HG02588 (cell line): ENCODE results near the gene RUNX1.

Experiments used
- ATAC-seq: cut with Tn5 transposase; IDR thresholded peaks from one replicate; pipeline ENCODE4 v1.9.1; 2021; ENCODE audit warnings: mild to moderate bottlenecking, moderate library complexity; ENCODE audit not compliant: unreplicated experiment

RUNX1 gene

DNA sequence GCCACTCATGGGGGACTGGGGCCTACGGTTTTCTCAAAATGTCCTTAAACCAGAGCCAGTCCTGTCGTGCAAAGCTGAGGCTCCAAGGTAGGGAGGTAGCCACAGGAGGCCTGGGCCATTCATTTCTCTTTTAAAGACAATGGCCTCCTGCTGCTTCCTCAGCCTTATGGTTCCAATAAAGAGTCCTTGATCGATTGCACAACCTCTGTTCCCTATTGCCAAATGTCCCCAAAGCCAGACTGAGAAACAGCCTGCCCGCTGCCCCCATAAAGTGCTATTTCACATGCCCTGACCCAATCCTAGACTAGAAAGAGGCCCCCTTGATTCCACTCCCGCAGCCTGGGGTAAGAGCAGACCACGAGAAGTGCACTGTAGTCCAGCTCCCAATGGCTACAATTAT lies 213.6 kb downstream of the RUNX1 start:
- ATAC-seq: no peak

DNA sequence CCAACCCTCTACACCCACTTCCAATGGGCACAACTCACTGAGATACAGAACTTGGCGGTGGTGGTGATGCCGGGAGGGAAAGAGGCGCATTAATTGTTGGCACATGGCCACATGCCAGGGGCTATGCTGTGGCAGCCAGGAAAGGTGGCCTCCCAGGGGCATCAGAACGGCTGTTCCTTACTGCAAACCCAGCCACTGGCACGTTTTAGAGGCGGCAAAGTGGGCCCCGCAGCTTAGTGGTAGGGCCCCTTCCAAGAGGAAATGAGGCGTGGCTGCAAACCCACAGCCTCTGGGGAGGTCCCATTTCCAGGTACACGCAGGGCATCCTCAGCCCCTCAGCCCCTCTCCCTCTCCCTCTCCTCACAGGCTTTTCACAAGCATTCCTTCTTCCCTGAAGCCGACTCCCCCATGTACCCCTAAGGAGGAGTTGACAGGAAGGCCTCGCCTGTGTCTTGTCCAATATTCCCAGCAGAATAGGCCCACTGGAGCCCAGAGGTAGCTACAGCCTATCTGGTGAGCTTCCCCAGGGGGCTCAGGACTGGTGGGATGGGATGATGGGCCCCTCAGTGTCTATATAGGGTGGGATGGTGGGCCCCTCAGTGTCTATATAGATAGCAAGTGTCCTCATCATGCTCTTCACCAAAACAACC lies 214.1 kb downstream of the RUNX1 start:
- no peak for ATAC-seq

DNA sequence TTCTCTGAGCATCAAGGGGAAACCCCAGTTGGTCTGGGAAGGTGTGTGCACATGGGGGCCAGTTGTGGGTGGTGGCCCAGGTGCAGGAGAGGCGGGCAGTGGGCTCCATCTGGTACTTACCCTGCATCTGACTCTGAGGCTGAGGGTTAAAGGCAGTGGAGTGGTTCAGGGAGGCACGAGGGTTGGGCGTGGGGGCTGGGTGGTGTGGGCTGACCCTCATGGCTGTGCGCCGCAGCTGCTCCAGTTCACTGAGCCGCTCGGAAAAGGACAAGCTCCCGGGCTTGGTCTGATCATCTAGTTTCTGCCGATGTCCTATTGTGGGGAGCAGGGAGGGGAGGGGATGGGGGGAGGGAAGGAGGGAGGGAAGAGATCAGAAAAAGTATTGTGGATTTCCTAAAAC lies 214.8 kb downstream of the RUNX1 start:
- ATAC-seq: no peak

DNA sequence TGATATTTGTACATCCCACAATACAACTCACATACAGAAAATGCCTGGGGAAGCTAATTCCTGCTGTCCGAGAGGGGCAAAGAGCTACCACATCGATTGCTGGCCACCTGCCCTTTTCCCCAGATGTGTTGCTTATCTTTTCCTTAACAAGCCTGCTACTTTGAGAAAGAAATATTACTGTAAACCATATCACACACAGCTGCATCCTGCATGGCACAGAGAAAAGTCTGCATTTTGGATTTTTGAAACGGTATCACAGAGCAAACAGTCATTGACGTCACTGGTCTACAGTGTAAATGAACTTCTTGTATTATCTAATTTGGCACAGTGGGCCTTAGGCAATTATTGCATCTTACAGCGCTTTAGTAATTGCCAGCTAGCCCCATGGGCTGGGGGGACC lies 215.6 kb downstream of the RUNX1 start:
- ATAC-seq: no peak

DNA sequence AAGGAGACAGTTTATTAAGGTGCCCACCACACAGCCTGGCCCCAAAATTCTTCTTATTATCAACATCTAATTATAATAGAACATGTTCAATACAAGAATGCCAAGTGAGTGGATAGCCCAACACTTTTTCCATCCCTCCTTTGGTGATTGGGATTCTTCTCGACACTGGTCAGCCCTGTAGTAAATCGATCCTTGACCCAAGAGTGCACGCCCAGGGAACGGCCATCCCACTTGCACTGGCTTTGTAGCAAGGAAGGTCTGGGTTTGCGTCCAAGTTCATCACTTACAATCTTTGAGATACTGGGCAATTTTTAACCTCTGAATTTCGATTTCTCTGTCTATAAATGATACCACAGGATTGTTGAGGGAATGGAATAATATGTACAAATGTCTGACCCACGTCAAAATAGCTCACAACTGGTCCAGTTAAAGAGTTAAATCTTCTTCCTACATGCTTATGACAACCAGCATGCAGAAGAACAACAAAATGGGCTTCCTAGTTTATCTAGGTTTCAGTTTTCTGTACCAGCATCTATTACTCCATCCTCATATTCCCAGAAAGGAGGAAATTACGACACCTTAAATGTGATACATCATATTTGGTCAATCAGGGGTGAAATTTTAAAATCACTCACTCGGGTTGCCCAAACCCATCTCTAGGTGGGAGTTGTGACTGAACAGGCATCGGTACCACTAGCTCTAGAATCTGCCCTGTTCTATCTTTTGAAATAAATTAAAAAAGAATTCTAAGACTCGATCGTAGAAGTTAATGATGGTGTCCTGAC lies 218.5 kb downstream of the RUNX1 start:
- no peak for ATAC-seq

DNA sequence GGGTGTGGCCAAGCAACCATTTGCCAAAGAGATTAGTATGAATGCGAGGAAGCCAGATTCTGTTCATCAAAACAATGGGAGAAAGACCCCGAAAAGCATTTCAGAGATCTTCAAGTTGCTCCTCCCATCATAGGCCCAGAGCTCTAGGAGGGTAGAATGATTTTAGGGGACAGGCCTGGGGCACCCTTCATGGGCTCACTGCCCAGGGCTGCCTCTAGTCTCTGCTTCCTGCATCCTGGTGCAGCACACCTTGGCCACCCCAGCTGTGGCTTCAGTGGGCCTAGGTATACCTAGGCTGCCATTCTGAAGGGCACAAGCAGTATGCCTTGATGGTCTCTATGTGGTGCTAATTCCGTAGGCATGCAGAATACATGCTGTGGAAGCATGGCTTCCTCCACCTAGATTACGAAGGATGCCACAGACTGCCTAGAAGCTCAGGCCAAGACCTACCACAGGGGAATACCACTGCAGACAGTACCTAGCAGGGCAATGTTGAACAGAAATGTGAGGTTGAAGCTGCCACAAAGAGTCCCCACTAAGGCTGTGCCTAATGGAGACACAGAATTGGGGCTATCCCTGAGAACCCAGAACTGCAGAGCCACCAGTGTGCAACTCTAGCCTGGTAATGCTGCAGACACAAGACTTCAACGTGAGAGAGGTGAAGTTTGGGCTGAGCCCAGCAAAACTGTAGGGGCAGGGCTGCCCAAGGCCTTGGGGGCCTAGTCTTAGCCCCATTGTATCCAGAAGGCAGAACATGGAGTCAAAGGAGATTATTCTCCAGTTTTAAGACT lies 221.5 kb downstream of the RUNX1 start:
- ATAC-seq: no peak

DNA sequence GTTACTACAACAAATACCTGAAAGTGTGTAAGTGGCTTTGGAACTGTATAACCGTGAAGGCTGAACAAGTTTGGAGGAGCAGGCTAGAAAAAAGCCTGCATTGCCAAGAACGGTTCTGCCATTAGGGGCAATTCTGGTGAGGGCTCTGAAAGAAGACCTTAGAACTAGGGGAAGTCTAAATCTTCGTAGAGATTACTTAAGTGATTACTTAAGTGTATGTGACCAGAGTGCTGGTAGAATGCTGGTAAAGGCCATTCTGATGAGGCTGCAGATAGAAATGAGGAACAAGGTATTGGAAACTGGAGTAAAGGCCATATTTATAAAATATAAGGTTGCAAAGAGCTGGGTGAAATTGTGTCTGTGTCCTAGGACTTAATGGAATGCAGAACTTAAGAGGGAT lies 222.3 kb downstream of the RUNX1 start:
- ATAC-seq: no peak

DNA sequence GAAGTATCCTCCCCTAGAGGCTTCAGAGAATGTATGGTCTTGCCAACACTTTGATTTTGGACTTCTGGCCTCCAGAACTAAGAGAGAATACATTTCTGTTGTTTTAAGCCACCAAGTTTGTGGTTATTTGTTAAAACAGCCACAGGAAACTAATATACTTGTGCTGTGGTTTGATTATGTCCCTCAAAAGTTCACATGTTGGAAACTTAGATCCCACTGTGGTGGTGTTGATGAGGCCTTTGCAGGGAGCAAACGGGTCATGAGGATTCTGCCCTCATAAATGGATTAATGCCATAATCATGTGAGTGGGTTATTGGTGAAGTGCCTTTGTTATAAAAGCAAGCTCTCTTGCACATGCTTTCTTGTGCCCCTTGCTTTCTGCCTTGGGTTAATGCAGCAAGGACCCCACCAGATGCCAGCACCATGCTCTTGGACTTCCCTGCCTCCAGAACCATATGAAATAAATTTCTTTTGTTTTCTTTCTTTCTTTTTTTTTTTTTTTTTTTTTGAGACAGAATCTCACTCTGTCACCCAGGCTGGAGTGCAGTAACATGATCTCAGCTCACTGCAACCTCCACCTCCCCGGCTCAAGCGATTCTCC lies 223.1 kb downstream of the RUNX1 start:
- ATAC-seq: no peak

DNA sequence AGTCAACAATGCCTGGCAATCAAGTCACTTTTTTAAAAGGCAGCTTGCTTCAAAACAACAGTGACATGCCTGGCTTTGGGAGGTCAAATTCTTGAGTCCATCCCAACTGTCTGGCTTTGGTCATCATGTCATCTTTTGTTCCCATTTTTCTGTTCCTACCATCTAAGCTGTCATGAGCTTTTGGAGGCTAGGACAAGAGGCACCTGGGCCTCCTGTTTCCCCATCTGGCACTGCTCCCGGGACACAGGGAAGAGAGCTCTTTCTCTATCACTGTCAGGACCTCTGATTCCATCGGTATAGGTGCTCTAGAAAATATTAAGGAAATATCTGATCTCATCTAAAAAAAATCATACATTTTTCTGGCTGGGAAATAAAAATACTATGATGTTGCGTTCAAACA lies 224.0 kb downstream of the RUNX1 start:
- no peak for ATAC-seq

DNA sequence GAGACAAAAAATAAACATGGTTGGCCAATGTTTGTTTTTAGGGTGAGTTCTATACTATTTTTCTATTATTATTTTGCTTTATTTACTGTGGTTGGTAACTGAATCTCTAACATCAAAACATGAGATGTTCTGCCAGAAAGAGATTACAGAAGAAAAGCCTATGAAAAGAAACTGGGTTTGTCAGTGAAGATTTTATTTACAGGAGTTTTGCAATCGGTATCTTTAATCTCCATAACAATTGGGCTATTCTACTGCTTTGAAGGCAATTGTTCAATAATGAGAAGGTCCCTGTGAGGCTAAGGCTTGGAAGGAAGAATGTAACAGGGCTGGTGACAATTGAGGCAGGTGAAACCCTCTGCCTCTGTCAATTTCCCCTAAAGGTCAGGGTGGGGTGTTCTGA lies 224.8 kb downstream of the RUNX1 start:
- ATAC-seq: no peak

DNA sequence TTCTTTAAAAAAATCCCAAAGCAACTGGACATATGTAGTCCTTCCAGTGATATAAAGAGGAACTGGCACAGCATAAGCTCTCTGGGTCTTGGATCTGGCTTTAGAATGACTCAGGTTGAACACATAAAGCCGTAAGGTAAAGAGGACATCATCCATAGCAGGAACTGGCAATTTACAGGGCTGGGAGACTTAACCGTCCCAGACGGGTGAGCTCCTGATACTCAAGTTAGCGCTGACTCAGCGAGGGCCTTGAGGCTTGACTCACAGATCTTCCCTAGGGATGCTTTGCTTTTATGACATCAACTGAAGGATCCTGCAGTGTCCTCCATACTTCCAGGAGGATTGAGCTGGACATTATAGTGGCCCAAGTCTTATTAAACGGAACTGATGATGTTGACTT lies 226.2 kb downstream of the RUNX1 start:
- ATAC-seq: no peak

DNA sequence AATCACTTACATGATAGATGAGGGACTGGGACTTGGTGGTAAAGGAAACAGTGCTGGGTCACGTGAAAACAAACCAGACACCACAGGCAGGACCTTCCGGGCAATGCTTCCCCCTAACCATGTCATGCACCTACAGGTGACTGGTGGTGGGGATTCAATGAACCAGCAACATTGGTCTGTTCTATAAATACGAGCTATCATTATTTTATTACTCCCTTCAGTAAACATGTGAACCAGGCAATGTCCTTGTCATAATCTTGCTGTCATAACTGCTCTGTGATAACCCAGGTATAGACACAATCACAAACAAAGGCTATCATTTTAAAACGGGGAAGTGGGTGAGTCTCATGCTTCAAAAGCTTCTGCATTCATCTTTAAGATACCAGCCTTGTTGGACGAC lies 226.9 kb downstream of the RUNX1 start:
- ATAC-seq: no peak

DNA sequence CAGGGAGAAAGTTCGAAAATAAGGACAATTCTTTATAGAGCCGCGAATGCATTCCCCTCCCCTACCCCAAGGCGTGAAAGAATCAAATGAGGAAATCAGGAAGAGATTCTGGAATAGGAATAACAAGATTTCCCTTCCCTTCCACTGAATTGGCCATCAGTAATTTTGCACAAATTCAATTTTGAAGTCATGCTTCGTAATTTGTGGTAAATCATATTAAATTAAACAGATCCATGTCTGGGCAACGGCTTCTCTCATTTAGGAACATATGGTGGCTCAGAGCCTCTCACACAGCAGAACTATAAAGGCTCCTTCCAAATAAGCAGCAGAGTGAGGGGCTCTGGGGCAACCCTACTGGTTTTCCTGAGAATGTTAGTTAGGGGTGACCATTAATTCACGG lies 227.4 kb downstream of the RUNX1 start:
- ATAC-seq: no peak

DNA sequence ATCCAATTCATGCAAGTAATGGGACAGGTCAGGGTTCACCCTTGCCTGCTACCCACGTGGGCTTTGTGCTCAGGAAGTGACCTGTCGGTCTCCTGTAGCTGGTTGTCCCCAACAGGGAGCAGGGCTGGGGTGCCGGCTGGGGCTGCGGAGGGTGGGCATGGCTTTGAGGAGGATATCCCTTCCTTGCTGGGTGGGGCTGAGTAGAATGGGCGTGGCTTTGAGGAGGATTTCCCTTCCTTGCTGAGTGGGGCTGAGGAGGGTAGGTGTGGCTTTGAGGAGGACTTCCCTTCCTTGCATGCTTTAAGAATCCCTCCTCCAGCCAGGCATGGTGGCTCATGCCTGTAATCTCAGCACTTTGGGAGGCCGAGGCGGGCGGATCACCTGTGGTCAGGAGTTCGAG lies 229.1 kb downstream of the RUNX1 start:
- ATAC-seq: no peak

DNA sequence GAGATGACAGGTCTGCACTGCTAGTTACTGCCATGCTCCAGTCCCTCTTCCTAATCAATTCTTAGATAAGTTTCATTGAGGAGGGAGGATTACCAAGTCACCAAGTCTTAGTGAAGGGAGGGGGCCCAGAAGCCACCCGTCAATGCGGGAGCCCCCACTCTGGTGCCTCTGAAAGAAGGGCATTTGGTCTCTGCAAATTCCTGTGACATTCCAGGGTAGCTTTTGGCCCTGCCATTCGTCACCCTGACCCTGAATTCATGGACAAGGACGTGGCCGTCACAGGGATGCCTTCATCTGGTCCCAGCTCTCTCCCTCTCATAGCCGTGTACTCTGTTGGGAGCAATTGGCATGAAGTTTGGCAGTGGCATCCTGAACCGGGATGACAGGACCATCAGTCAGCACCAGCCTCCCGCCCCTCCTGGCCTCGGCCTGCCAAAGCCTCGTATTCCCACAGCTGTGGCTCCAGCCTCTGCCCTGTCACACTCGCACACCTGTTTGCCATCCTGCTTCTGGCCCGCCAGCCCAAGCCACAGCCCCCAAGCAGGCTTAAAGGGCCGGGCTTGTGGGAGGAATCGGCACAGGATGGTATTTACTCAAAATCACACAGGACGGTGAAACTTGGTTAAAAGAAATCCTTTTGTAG lies 229.6 kb downstream of the RUNX1 start:
- no peak for ATAC-seq

DNA sequence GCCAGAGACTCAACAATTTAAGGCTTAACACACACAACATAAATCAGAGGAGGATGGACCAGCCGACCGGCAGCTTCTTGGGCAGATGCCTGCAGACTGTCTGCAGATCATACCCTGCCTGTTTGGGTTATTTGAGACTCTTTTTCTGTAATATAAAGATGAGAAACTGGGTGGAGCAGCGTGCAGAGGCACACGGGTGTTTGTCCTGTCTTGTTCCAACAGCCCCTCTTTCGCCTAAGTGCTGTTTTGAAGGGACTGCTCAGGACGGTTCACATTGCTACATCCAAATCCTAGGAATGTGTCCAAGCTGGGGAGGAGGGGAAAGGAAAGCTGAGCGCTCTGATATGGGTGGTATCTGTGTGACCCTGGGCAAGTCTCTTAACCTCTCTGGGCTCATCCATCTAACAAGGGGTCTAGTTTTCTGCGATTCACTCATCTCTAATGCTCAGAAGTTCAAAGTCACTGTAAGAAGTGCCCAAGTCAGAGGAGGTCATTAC lies 230.4 kb downstream of the RUNX1 start:
- ATAC-seq: no peak

DNA sequence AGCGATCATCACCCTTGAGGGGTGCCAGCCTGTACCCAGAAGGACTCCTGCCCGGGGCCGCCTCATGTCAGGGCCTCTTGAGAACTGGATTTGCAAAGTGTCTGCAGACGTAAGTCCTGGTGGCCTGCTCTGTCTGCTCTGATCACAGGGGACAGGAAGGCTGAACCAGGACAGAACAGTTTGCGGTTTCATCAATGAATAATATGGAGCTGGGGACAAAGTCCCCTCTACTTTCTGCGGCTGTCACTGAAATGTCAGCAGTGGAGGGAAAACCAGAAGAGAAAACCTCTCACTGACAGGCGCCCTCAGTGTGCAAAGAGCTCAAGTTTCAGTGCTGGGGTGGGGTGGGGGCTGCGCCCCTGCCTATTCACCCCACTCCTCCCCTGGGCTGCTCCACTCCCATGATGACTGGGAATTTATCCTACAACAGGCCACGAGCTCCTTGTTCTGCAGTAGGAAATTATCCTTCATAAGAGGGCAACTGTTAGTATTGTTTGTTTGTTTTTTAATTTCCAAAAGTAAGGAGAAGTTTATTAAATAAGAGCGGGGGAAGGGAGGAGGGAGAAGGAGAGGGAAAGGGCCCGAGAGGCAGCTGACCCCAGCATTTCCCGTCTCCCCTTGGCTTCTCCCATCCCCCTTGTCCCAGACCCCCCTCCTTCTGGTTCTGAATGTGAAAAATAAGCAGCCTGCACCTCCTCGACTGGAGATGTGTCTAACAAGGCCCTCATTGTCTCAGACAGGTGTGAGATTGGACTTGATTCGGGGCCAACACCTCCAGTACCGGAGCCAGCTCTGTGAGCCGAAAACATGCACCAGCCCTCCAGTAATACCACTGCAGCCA lies 231.1 kb downstream of the RUNX1 start:
- ATAC-seq: no peak

DNA sequence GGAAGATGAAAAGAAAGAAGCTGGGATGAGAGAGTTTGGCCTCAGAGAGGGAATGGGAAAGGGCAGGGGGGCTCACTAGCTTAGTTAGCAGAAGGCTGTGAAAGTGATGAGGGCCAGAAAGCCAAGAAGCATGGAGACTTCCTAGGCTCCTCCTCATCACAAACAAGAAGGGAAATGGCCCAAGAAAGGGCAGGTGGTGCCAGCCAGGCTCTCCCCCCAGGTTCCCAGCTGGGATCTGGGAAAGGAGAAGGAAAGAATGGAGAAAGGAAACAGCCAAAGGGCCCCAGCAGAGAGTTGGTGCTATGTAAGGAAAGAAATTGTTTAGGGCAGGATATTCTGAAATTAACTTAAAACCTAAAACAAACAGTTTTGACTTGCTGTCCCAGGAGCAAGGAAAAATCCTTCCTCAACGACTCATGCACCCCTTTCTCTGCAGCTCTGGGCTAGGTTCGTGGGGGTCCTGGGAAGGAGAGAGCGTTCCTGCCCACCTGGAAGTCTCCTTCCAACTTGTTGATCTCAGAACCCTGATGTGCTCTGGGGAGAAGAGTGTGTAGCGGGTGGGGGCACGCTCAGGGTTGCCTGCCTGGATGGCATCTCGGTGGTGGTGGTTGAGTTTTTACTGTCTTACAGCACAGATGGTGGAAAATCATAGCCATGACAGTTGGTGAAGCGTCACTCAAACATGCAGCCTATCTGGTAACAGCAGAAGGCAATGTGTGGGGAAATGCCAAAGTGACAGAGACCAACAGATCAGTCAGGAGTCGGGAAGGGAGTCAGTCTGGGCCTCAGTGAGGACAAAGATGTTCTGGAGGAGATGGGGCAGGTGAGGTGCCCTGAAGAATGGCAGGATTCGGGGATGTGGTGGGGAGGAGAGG lies 233.0 kb downstream of the RUNX1 start:
- ATAC-seq: no peak

DNA sequence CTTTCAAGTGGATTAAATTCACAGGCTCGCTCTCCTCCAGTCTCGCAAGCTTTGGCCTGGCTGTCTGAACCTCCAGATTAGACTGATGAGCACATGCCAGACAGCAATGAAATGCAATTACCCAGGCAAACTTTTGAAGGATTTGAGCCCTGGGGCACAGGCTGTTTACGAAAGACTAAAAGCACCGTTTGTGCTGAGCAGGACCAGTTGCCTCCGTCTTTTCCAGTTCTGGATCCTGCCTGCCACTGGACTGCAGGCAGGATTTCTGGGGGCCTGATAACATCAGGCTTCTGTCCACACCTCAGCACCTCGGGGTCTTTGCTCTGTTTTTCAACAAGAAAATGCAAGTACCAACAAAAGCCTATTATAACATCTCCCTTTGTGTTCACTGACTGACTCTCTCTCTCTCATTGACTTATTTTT lies 234.6 kb downstream of the RUNX1 start:
- no peak for ATAC-seq
